AG10803 (cell line): ENCODE results near the gene DLAT.
"Not testable (repeated sequence)": the region's sequence is repeated elsewhere in the genome, so short reads cannot be mapped to it uniquely, and the experiment has no call there.

Experiments used
- DNase-seq: peaks from one replicate; pipeline ENCODE4 v3.0.0; 2010; ENCODE audit warnings: low read depth
- H3K4me3 ChIP-seq: 2 replicates; pipeline ENCODE4 v1.5.1; 2011; ENCODE audit warnings: mild to moderate bottlenecking, low read length, control low read depth
- CTCF ChIP-seq: conservative IDR thresholded peaks from 2 replicates; pipeline ENCODE4 v1.5.1; 2011; ENCODE audit warnings: mild to moderate bottlenecking, low read length, control low read depth, inconsistent platforms

The DLAT gene

DNA sequence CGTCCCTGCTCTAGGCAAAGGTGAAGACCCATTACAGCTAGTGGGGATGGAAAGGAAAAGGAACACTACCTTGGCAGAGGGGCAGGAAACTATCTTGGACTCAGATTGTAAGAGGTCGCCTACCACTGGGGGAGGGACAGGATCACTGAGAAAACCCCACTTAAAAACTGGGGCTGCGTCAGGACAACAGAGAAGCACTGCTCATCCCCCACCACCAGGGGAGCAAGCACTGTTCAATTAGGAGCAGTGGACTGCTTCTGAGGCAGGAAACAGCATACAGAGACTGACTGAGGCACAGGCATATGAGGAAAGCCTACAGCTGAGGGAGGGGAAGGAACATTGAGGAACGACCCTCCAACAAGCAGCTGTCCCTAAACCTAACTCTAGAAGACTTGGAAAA is 20.8 kb upstream of the DLAT start:
- H3K4me3 ChIP-seq, result no peak overlapping the region
- peak; percentile 20; the same call in 1 of the 2 replicates for TF ChIP-seq CTCF
- no peak for DNase-seq

- TF ChIP-seq CTCF, result no peak
- no peak overlapping the region for H3K4me3 ChIP-seq
- DNase-seq, result no peak
Observed at GRCh38 chr11:112005422-112006094, 19.6 kb upstream of the DLAT start.

DNA sequence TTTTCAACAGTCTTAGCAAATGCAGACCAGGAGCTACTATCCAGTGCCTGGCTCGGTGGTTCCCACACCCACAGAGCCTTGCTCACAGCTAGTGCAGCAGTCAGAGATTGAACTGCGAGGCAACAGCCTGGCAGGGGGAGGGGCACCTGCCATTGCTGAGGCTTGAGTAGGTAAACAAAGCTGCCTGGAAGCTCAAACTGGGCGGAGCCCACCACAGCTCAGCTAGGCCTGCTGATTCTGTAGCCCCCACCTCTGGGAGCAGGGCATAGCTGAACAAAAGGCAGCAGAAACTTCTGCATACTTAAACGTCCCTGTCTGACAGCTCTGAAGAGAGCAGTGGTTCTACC is 19.1 kb upstream of the DLAT start:
- H3K4me3 ChIP-seq, DNase-seq: not testable (repeated sequence)

DNA sequence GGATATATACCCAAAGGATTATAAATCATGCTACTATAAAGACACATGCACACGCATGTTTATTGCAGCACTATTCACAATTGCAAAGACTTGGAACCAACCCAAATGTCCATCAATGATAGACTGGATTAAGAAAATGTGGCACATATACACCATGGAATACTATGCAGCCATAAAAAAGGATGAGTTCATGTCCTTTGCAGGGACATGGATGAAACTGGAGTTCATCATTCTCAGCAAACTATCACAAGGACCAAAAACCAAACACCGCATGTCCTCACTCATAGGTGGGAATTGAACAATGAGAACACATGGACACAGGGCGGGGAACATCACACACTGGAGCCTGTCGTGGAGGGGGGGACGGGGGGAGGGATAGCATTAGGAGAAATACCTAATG is 13.8 kb upstream of the DLAT start:
- DNase-seq, H3K4me3 ChIP-seq: not testable (repeated sequence)

DNA sequence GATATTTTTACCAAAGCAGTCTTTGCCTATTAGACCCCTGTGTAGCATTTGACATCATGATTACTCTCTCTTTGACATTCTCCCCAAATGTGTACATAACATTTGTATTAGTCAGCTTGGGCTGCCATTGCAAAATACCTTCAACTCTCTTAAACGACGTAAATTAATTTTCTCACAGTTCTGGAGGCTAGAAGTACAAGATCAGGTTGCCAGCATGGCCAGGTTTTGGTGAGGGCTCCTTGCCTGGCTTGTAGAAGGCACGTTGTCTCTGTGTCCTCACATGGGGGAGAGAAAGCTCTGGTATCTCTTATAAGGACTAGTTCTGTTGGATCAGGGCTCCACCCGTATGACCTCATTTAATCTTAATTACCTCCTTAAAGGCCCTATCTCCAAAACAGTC is 12.3 kb upstream of the DLAT start:
- DNase-seq, result peak; percentile 11
- TF ChIP-seq CTCF, result no peak
- H3K4me3 ChIP-seq, result no peak overlapping the region

DNA sequence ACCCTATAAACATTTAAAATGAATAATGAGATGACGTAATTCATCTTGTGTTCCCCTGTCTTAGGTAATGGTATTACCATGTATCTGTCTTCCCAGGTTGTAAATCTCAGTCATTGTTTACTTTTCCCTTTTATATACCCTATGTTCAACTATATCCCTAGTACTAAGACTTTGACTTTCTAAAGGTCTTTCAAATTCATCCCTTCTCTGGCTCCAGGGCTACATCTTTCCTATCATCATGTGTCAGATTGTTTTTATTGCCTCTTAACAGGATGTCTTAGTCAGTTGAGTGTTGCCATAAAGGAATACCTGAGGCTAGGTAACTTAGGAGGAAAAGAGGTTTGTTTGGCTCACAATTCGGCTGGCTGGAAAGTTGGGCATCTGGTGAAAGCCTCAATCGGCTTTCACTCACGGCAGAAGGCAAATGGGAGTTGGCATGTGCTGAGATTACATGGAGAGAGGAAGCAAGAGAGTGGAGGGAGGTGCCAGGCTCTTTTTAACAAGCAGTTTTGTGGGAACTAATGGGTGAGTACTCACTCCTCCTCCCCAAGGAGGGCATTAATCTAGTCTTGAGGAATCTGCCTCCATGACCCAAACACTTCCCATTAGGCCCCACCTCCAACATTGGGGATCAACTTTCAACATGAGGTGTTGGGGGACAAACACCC is 11.6 kb upstream of the DLAT start:
- DNase-seq, result no peak
- H3K4me3 ChIP-seq, result no peak overlapping the region
- no peak for TF ChIP-seq CTCF

- TF ChIP-seq CTCF, result no peak
- H3K4me3 ChIP-seq, result no peak overlapping the region
- DNase-seq, result peak; percentile 71
Observed at GRCh38 chr11:112016088-112016764, 9.0 kb upstream of the DLAT start.

- no peak overlapping the region for H3K4me3 ChIP-seq
- TF ChIP-seq CTCF, result no peak
- DNase-seq, result peak; percentile 84
Observed at GRCh38 chr11:112016765-112017376, 8.3 kb upstream of the DLAT start.
